Stimulated activated CD8-positive, alpha-beta memory T cell treated with anti-CD3 and anti-CD28 coated beads, Interleukin-15, amount 100 ng/mL, for 48 hours (primary cell): ENCODE measurements around the gene PDHX.

Experiments used
- DNase-seq, 2 donors: peaks; one replicate each; pipeline ENCODE4 v3.0.0-alpha.2; 2020; ENCODE audit warnings: low read depth in 2 of 2

The PDHX gene

DNA sequence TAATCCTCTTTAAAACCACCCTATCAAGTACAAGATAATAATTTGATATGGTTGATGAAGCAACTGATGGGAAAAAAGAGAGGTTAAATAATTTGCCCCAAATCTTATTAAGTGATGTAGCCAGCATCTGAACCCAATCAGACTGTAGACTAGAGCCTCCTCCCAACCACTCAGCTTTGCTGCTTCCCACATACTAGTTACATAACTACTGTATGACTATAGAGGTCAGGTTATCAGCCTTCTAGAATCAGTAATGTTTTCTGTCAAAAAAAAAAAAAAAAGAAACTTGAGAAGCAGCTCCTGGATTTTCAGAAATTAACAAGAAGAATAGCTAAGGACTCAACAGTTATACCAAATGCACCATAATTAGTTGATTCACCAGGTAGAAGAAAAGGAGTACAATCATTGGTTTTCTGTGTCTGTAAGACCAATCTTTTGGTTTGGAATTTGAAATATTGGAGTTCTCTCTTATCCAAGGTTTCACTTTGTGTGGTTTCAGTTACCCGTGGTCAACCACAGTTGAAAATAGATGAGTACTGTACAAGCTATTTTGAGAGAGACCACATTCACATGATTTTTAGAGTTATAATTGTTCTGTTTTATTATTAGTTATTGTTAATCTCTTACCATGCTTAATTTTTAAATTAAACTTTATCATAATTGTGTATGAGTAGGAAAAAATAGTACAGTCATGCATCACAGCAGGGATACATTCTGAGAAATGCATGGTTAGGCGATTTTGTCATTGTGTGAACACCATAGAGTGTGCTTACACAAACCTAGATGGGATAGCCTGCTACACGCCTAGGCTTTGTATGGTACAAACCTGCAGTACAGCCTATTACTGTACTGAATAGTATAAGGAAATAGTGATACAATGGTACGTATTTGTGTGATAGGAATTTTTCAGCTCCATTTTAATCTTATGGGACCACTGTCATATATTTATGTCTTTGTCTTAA lies 72.2 kb downstream of the PDHX start:
- no peak for DNase-seq

DNA sequence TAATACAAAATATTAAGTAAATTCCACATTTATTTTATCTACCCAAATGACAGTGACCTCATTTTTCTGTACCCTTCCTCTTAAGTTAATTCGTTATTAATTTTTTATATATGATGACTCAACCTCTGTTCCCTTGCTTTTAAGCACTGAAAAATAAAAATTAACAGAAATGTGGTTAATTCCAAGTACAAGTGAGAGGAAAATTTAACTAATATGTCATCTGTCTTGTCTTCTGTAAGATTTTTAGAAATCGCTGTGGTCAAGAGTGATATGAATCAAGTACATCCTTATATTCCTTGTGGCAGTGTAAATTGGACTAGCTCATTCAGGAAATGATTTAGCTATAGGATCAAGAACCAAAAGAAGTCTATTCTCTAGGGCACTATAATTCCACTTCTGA lies 74.5 kb downstream of the PDHX start:
- DNase-seq, result no peak

DNA sequence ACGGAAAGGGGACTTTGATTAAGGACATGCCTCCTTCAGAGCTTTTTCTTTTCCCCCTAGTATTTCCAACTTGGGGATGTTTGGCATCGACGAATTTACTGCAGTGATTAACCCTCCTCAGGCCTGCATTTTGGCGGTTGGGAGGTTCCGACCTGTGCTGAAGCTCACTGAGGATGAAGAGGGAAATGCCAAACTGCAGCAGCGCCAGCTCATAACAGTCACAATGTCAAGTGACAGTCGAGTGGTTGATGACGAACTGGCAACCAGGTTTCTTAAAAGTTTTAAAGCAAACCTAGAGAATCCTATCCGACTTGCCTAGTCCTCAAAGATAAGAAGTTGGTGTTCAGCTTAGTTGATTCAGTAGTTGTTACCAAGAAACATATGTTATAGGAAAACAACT lies 78.4 kb downstream of the PDHX start:
- no peak for DNase-seq

DNA sequence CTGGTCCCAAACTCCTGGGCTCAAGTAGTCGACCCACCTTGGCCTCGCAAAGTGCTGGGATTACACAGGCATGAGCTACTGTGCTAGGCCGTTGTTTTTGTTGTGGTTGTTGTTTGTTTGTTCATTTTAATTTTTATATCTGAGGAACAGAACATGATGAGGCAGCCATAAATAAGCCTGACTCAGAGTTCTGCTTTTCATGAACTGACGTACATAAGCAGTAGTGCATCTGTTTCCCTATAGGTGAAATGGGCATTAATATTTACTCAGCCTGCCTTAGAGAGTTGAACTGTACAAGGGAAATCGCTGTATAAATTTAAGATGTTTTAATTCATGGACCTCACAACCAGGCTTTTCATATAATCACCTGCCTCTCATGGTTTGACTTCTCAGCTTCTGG lies 80.5 kb downstream of the PDHX start:
- no peak for DNase-seq

DNA sequence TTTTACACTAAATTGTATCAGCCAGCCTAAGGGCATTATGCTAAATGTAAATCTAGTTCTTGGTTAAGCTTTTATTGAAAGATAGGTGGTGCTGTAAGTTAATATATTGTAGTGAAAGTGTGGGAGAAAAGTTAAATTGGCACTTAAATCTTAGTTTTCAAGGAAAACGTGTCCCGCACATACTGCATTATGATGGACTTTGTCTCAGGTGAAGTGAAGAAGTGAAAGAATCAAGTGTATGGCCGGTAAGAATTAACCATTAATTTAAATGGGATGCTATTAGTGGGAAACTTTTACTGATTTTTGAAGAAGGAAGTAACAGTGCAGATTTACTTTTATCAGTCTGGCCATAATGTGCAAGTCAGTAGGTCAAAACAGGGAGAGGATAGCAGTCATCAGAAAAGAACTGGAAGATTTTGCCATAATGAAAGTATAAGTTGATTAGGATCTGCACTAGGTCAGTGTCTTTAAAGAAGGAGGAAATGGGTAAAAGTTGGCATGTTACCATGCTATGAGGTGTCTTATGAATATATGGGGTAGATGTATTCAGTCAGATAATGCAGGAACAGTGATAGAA lies 81.6 kb downstream of the PDHX start:
- DNase-seq, result no peak

DNA sequence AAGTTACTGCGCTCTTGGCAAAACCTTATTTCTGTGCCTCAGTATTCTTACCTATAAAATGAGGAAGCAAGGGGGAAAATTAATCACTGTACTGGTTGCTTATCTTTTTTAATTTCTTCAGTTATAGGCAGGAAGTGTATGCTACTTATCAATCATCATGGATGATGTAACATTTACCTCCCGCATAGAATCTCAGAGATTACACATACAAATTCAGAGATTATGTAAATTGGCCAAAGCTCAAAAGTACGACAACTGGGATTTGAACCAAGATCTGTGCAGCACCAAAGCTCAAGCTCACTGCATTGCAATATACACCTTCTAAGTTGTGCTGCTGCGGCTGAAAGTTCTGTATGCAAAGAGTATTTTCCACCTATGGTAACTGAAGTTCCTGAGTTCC lies 83.0 kb downstream of the PDHX start:
- DNase-seq, result no peak

DNA sequence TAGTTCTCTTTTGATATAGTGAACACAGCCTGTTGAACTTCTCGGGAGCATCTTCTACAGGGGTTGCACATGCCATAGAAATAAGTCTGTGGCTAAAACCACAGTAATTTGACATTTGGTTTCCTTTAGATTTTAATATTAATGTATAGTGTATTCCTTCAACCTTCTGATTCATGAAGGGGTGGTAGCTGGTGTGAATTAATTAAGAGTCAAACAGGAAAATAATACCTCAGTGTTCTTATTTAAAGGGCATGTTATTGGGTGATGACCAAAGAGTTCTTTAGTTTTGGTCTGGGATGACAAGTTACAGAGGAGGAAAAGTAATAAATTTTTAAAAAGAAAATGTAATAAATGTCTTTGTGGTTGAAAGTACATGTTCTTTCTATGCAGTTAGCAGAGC lies 86.8 kb downstream of the PDHX start:
- DNase-seq, result no peak

DNA sequence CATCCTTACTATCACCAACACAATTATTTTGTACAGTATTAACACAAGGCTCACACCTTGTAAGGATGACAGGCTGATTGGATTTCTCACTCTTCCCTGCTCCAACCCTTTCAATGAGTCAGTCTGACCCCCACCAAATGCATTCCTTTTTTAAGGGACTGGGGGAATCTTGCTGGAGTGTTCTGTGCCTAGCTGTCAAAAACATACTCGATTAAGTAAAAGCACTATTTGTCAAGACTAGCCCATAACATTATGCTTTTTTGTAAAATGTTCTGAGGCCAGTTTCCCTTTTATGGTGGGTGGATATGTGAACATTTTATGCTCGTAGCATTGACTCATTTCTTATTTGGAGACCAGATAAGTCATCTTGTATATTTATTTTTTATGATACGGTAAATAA lies 87.2 kb downstream of the PDHX start:
- no peak for DNase-seq

DNA sequence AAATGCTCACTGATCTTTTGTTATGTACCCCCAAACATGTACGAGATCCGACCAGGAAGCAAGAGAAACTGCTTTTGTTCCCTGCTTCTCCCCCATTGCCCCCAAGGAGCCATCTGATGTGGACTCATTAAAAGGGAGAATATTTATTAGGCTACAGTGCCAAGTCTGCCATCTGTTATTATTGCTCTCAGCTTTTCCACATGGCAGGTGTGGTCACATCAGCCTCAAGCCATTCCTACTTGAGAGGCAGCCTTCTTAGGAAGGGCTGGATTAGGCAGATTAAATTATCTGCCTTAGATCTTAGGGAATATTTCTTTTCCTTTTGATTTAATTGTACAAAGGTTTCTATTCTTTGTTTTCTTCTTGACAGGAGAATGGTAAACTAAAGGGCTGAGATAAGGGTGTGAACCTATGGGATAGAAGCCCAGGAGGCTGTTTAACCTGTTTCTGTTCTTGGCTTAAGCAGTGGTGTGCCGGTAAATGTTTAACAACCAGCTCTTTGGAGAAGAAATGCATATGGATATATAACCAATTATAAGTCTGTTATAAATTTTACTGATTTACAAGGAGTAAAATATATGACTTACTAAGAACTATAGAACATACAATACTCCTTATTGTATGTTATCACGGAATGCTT lies 88.8 kb downstream of the PDHX start:
- DNase-seq, result no peak

DNA sequence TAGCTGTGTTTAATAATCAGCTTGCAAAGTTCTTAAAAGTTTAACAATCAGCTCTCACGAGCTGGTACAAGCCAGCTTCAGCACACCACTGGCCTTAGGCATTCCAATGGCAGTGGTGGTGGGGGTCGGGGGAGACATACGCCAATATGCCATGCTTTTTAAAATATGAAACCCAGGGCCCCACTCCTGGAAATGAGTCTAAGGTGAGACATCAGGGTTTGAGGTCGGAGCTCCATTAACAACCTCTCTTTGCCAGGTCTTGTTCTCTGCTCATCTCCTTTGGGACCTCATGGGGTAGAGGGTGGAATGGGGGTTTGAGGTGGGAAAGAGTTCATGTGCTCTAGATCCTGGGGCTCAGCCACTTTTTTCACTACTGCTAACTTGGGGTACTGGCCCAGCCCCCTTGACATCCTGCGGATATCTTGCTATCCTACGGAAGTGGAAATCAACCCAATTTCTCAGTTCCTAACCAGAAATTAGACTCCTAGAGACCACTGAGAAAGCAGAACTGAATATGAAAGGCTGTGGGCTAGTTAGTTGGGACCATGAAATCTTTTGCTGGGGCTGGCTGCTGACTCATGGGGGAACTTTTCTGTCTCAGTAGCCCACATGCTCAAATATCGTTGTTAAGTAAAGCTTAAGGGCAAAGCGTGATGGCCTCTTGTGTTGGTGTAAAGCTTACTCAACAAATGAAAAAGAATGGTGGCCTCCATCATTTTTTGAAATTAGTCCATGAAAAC lies 90.1 kb downstream of the PDHX start:
- DNase-seq, result peak; percentile 34 to 55

DNA sequence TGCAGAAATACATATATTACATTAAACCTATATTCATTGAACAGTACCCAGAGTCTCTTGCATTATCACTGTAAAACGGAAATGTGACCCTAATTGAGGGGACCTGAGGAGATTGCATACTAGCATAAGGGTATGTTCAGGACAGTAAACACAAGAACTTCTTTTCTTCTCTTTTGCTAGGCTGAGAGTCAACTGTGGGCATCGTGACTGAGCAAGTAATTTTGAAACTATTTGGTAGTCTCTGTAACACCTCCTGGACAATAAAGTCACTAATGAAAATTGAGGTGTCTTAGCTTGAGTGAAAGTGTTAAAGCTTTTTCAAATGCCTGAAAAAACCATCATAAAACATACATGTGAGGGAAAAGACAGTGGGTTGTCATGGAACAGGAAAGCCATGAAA lies 90.9 kb downstream of the PDHX start:
- no peak for DNase-seq

DNA sequence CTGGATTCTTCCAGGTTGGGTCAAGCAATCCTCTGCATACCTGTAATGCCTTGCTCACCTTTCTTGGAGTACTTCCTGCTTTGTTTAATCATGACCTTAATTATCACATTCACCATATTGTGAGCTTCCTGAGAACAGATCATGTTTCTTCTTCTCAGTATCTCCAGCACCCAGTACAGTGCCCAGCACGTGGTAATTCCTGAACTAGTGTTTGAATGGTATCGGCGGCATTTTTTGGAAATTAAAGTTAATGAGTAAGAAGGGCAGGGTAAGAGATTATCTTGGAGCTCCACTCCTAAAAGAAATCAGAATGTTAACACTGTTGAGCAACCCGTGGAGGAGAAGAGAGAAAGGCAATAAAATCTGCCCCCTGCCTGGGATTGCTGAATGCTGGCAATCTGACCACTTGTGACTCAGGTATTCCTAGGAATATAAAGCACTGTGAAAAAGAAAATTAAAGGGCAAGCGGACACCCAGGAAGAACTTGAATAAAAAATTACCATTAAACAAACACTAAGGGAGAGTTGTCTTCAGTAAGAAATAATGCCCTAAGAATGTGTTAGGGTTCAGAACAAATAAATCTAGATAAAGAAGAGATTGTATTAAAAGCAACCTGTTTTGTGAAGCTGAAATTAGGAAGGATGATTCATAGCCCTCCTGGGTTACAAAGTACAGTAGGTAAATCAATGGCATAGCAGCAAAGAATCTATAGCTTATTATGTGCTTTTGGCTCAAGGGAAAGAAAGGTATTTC lies 92.9 kb downstream of the PDHX start:
- no peak for DNase-seq

DNA sequence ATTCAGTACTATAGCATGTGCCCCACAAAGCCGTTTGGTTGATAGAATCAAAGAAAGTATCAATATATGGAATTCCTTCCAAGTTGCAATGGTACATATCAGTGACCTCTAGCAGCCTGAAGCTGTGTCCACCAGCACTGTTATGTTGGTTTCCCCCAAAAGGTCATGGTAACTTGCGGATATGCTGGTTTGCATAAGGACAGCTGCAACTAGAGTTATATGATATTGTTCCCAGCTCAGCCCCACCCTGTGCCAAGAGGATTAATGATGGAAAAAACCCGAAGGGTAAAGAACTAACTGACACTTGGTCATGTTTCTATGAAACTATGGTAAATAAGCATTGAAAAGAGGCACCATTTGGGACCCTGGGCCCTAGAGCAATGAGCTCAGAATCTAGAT lies 93.5 kb downstream of the PDHX start:
- DNase-seq, result no peak

DNA sequence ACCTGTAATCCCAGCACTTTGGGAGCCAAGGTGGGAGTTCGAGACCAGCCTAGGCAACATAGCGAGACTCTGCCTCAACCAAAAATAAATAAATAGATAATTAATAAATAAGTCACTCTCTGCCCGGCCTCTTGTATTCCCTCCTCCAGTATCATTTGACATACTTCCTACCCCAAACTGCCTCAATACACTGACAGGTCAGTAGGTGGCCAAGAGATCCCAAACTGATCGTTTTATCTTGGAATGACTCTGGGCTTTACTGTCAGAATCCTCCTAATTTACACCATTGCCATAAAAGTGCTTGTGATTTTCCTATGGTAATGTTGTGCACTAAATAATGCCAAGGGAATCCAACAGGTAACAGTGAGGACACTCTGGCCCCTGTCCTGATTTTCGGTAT lies 94.2 kb downstream of the PDHX start:
- DNase-seq, result no peak

DNA sequence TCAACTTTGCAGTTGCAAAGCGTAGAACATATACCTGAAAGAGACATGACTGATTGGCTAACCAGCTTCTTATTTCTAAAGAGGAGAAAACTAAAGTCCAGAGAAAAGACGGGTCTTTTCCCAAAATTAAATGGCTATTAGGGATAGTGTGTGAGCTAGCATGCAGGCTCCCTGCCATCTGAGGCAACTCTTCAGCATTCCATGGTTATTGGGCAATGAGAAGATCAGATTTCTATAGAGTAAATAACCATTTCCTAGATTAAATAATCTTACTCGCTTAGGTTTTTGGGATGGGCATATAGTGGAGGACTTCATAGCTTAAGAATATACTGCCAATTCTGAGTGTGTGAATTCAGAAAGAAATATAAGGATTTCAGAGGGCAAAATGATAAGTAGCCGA lies 95.0 kb downstream of the PDHX start:
- DNase-seq, result no peak

DNA sequence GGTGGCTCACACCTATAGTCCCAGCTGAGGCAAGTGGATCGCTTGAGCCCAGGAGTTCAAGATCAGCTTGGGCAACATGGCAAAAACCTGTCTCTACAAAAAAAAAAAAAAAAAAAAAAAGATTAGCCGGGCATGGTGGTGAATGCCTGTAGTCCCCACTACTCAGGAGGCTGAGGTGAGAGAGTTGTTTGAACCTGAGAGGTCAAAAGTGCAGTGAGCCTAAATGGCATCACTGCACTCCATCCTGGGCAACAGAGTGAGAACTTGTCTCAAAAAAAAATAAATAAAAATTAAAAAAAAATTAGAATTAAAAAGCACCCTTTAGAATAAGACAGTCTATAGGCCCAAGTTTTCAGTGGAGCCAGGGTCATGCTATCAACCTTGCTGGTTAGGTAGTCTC lies 95.5 kb downstream of the PDHX start:
- DNase-seq, result no peak

DNA sequence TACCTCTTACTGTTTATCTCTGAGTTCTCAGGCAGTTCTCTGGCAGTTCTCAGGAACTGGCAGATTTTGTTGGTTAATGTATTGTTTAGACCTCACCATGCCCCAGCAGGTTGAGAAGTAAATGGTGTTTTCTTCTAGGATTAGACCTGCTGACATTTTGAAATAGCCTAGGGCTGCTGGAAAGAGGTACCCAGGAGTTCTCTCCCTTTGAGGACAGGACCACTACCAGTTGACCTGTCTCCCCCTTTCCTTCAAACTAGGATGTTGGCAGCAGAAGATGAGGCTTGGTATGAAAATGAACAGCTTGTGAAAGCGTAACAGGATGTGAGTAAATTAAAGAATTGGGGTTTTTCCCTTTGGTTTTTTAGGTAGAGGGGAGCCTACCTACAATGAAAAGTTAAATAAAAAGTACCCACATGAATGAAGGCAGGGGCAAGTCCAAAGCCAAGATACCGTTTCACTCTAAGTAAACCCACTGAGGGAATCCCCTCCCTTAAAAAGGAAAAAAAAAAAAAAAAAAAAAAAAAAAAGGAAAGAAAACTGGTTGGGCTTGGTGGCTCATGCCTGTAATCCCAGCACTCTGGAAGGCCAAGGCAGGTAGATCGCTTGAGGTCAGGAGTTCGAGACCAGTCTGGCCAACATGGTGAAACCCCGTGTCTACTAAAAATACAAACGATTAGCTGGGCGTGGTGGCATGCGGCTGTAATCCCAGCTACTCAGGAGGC lies 96.2 kb downstream of the PDHX start:
- no peak for DNase-seq

DNA sequence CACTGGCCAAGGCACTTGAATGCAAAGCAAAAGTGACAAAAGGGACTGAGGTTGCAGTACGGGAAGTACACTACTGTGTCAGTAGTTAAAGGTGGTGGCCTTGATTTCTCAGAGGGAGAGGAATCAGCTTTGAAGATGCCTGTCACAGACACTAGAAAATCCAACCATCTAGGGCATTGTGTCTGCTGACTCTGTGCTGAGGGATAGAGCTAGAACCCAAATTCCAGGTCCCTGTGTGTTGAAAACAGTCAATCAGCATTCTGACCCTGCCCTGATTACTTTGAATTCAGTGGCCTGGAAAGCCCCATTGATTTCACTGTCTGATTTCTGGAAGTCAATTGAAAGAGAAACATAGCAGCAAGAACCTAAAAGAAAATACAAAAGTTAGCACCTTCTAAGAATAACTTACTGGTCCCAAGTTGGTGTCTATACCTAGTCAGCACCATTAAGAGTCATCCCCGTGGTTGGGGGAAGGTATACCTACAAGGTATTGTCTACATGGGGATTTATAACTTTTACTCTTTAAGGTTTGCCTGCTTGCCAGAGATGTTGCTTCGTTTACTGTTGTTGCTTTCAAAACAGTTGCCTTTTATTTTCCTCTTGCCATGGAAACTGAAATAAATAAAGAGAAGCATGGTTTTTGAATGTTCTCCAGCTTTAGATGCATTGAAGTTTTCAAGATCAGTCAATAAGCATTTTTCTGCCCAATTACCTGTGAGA lies 97.3 kb downstream of the PDHX start:
- no peak for DNase-seq

DNA sequence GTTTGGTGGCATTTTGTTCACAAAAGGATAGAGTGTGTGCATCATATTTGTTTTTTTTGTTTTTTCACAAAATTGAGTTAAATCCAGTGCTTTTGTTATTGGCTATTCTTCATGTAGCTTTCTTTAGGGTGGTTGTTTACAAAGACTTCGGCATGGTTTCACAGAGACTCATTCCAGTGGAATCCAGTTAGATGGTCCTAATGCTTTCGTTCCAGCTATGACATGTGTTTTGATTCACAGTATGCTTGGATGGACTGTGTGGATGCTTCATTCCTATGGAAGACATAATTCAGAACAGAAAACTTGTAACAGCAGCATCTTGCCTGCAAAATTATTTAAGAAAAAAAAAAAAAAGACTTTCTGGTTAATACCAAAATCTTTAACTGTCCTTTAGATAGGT lies 97.9 kb downstream of the PDHX start:
- no peak for DNase-seq
